Measurements from ENCODE around the gene RERE. TPM values are rescaled to one million over a fixed set of nuclear protein-coding genes. Genes with fewer than 3 reads are reported as not detected.
A peak's percentile ranks its signal among the peaks of the same experiment; 100 is the strongest.
"Not testable (repeated sequence)": the region's sequence is repeated elsewhere in the genome, so short reads cannot be mapped to it uniquely, and the experiment has no call there.

The RERE gene
- total and polyA plus RNA-seq, 4 donors, result 116 to 434 (median 161) TPM

GRCh38 chr1:8621034-8621582 lies 196.3 kb downstream of the RERE start:
- H3K9me3 ChIP-seq (ENCODE audit: control insufficient read depth, insufficient read depth, low read length); H3K27ac ChIP-seq (ENCODE audit: low read depth, low read length); H3K27me3 ChIP-seq (ENCODE audit: control insufficient read depth, insufficient read depth, low read length); H3K4me3 ChIP-seq (ENCODE audit: low read depth, low read length); H3K4me1 ChIP-seq (ENCODE audit: control insufficient read depth, insufficient read depth, low read length); H3K36me3 ChIP-seq (ENCODE audit: control insufficient read depth, insufficient read depth, low read length): not testable (repeated sequence)
- DNase-seq (ENCODE audit: low read depth in 4 of 6, low spot score in 6 of 6), result peak in 1 of 6 donors; percentile 66
- 44% methylated on average over 6 of the region's 9 CpGs for WGBS (ENCODE audit: insufficient coverage)

GRCh38 chr1:8619917-8620502 lies 197.4 kb downstream of the RERE start:
- not testable (repeated sequence) for H3K36me3 ChIP-seq (ENCODE audit: control insufficient read depth, insufficient read depth, low read length); DNase-seq (ENCODE audit: low read depth in 4 of 6, low spot score in 6 of 6); H3K4me3 ChIP-seq (ENCODE audit: low read depth, low read length); H3K27ac ChIP-seq (ENCODE audit: low read depth, low read length); H3K9me3 ChIP-seq (ENCODE audit: control insufficient read depth, insufficient read depth, low read length); H3K4me1 ChIP-seq (ENCODE audit: control insufficient read depth, insufficient read depth, low read length); H3K27me3 ChIP-seq (ENCODE audit: control insufficient read depth, insufficient read depth, low read length)
- 69% methylated on average over 2 of the region's 2 CpGs for WGBS (ENCODE audit: insufficient coverage)

- not testable (repeated sequence) for DNase-seq (ENCODE audit: low read depth in 4 of 6, low spot score in 6 of 6); H3K27ac ChIP-seq (ENCODE audit: low read depth, low read length); H3K9me3 ChIP-seq (ENCODE audit: control insufficient read depth, insufficient read depth, low read length); H3K27me3 ChIP-seq (ENCODE audit: control insufficient read depth, insufficient read depth, low read length); H3K36me3 ChIP-seq (ENCODE audit: control insufficient read depth, insufficient read depth, low read length); H3K4me1 ChIP-seq (ENCODE audit: control insufficient read depth, insufficient read depth, low read length); H3K4me3 ChIP-seq (ENCODE audit: low read depth, low read length)
- WGBS (ENCODE audit: insufficient coverage), result no CpG with 5 or more reads among the region's 2 CpGs
These were observed 198.0 kb downstream of the RERE start for GRCh38 chr1:8619419-8619818.

- H3K4me1 ChIP-seq (ENCODE audit: control insufficient read depth, insufficient read depth, low read length); H3K36me3 ChIP-seq (ENCODE audit: control insufficient read depth, insufficient read depth, low read length); DNase-seq (ENCODE audit: low read depth in 4 of 6, low spot score in 6 of 6); H3K9me3 ChIP-seq (ENCODE audit: control insufficient read depth, insufficient read depth, low read length); H3K4me3 ChIP-seq (ENCODE audit: low read depth, low read length); H3K27me3 ChIP-seq (ENCODE audit: control insufficient read depth, insufficient read depth, low read length); H3K27ac ChIP-seq (ENCODE audit: low read depth, low read length): not testable (repeated sequence)
- WGBS (ENCODE audit: insufficient coverage), result 86% methylated on average over 1 of the region's 8 CpGs
These were observed 200.6 kb downstream of the RERE start for GRCh38 chr1:8616791-8617190.

- H3K27ac ChIP-seq (ENCODE audit: low read depth, low read length); H3K27me3 ChIP-seq (ENCODE audit: control insufficient read depth, insufficient read depth, low read length); H3K9me3 ChIP-seq (ENCODE audit: control insufficient read depth, insufficient read depth, low read length); H3K36me3 ChIP-seq (ENCODE audit: control insufficient read depth, insufficient read depth, low read length); H3K4me3 ChIP-seq (ENCODE audit: low read depth, low read length); H3K4me1 ChIP-seq (ENCODE audit: control insufficient read depth, insufficient read depth, low read length): not testable (repeated sequence)
- peak in 2 of 6 donors; percentile 63 to 91 for DNase-seq (ENCODE audit: low read depth in 4 of 6, low spot score in 6 of 6)
- WGBS (ENCODE audit: insufficient coverage), result no CpG with 5 or more reads among the region's 3 CpGs
These were observed 205.6 kb downstream of the RERE start for GRCh38 chr1:8611634-8612515.

GRCh38 chr1:8607906-8608305 lies 209.5 kb downstream of the RERE start:
- H3K27ac ChIP-seq (ENCODE audit: low read depth, low read length), result no peak overlapping the region
- H3K9me3 ChIP-seq (ENCODE audit: control insufficient read depth, insufficient read depth, low read length), result no peaks in the 10 kb centered on the region
- H3K4me3 ChIP-seq (ENCODE audit: low read depth, low read length), result no peak overlapping the region
- no peaks in the 10 kb centered on the region for H3K4me1 ChIP-seq (ENCODE audit: control insufficient read depth, insufficient read depth, low read length)
- WGBS (ENCODE audit: insufficient coverage), result 100% methylated on average over 2 of the region's 5 CpGs
- DNase-seq (ENCODE audit: low read depth in 4 of 6, low spot score in 6 of 6), result no peak
- no peaks in the 10 kb centered on the region for H3K27me3 ChIP-seq (ENCODE audit: control insufficient read depth, insufficient read depth, low read length)
- no peaks in the 10 kb centered on the region for H3K36me3 ChIP-seq (ENCODE audit: control insufficient read depth, insufficient read depth, low read length)

DNA sequence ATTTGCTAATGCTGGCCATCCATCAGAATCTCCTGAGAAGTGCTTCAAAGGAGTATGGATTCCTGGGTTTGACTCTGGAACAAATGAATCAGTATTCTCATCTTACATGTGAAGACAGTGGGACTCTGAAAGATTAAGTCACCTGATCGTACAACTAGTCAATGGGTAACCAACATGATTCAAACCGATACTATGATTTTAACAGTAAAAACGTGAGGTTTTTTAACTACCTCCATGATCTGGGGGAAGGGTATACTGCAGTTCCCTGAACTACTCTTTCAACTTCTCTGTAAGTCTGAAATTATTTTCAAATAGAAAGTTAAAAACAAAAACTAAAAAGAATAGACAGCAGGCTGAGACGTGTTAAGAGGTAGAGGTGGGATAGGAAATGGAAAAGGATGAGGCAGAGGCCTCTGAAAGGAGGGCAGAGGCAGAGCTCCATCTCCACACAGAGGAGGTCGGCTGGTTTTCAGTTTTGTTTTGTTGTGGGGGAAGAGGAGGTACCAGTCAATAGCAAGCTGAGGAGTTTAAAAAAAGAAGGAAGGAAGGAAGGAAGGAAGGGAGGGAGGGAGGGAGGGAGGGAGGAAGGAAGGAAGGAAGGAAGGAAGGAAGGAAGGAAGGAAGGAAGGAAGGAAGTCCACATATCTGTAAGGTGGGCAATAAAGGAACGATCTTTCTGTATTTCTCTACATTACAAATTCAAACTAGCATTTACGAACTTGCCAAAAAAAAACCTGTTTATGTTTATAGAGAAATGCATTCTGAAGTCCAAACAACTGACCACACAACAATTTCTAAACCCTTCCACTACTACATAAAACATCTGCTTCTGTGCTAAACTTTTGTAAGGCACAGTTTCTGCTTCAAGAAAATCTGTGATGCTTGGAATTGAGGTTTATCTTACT lies 213.1 kb downstream of the RERE start:
- H3K27ac ChIP-seq (ENCODE audit: low read depth, low read length), result no peak overlapping the region
- 78% methylated on average over 1 of the region's 7 CpGs for WGBS (ENCODE audit: insufficient coverage)

GRCh38 chr1:8603220-8603616 lies 214.2 kb downstream of the RERE start:
- 80% methylated on average over 1 of the region's 4 CpGs for WGBS (ENCODE audit: insufficient coverage)
- H3K27ac ChIP-seq (ENCODE audit: low read depth, low read length), result no peak overlapping the region
- peaks cover 2% of the 10 kb centered on the region for H3K36me3 ChIP-seq (ENCODE audit: control insufficient read depth, insufficient read depth, low read length)
- no peak overlapping the region for H3K4me3 ChIP-seq (ENCODE audit: low read depth, low read length)
- peaks cover 10% of the 10 kb centered on the region for H3K4me1 ChIP-seq (ENCODE audit: control insufficient read depth, insufficient read depth, low read length)
- no peak for DNase-seq (ENCODE audit: low read depth in 4 of 6, low spot score in 6 of 6)
- no peaks in the 10 kb centered on the region for H3K27me3 ChIP-seq (ENCODE audit: control insufficient read depth, insufficient read depth, low read length)
- H3K9me3 ChIP-seq (ENCODE audit: control insufficient read depth, insufficient read depth, low read length), result no peaks in the 10 kb centered on the region

More for the DNA sequence above, 213.1 kb downstream of the RERE start:
- H3K27me3 ChIP-seq (ENCODE audit: control insufficient read depth, insufficient read depth, low read length), result no peaks in the 10 kb centered on the region
- peaks cover 2% of the 10 kb centered on the region for H3K36me3 ChIP-seq (ENCODE audit: control insufficient read depth, insufficient read depth, low read length)
- no peak for DNase-seq (ENCODE audit: low read depth in 4 of 6, low spot score in 6 of 6)
- peaks cover 3% of the 10 kb centered on the region for H3K4me1 ChIP-seq (ENCODE audit: control insufficient read depth, insufficient read depth, low read length)
- no peak overlapping the region for H3K4me3 ChIP-seq (ENCODE audit: low read depth, low read length)
- H3K9me3 ChIP-seq (ENCODE audit: control insufficient read depth, insufficient read depth, low read length), result no peaks in the 10 kb centered on the region

- whole genome bisulfite sequencing (ENCODE audit: insufficient coverage), result no CpG with 5 or more reads among the region's 5 CpGs
- Histone ChIP-seq H3K27ac (ENCODE audit: low read depth, low read length) (no peak overlapping the region), H3K27me3 (ENCODE audit: control insufficient read depth, insufficient read depth, low read length) (no peaks in the 10 kb centered on the region), H3K4me1 (ENCODE audit: control insufficient read depth, insufficient read depth, low read length) (peaks cover 12% of the 10 kb centered on the region), H3K9me3 (ENCODE audit: control insufficient read depth, insufficient read depth, low read length) (no peaks in the 10 kb centered on the region), H3K36me3 (ENCODE audit: control insufficient read depth, insufficient read depth, low read length) (peaks cover 2% of the 10 kb centered on the region), H3K4me3 (ENCODE audit: low read depth, low read length) (no peak overlapping the region)
- no peak for DNase-seq (ENCODE audit: low read depth in 4 of 6, low spot score in 6 of 6)
These were observed 214.8 kb downstream of the RERE start for GRCh38 chr1:8602471-8603219.
